ENCODE results near the gene TEAD1.

GRCh38 chr11:12801976-12802375 lies 127.8 kb downstream of the TEAD1 start:
- TF ChIP-seq CTCF (IDR thresholded peaks at IDR 0.05; ENCODE audit: insufficient read depth, low read length), result no peak
- TF ChIP-seq POLR2AphosphoS5 (IDR thresholded peaks at IDR 0.05; ENCODE audit: low read depth), result no peak
- TF ChIP-seq SPI1 (IDR thresholded peaks at IDR 0.05; ENCODE audit: borderline replicate concordance, low read depth), result no peak
- no peak for TF ChIP-seq GABPA (IDR thresholded peaks at IDR 0.05; ENCODE audit: low read depth)
- no peak for TF ChIP-seq REST (IDR thresholded peaks at IDR 0.05; ENCODE audit: insufficient replicate concordance, low read depth)
